GM21390 (cell line): ENCODE data around the gene OR1Q1.
"Not testable (repeated sequence)": the region's sequence is repeated elsewhere in the genome, so short reads cannot be mapped to it uniquely, and the experiment has no call there.

Experiments used
- ATAC-seq: cut with Tn5 transposase; IDR thresholded peaks from one replicate; pipeline ENCODE4 v1.9.1; 2021; ENCODE audit not compliant: unreplicated experiment

OR1Q1 gene, protein sequence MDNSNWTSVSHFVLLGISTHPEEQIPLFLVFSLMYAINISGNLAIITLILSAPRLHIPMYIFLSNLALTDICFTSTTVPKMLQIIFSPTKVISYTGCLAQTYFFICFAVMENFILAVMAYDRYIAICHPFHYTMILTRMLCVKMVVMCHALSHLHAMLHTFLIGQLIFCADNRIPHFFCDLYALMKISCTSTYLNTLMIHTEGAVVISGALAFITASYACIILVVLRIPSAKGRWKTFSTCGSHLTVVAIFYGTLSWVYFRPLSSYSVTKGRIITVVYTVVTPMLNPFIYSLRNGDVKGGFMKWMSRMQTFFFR

GRCh38 chr9:122614362-122614761 lies at the start of gene OR1Q1:
TSS of gene OR1Q1 (plus strand) at chr9:122614738. CDS start at chr9:122614738, 0 bp downstream.
- no peak for ATAC-seq

DNA sequence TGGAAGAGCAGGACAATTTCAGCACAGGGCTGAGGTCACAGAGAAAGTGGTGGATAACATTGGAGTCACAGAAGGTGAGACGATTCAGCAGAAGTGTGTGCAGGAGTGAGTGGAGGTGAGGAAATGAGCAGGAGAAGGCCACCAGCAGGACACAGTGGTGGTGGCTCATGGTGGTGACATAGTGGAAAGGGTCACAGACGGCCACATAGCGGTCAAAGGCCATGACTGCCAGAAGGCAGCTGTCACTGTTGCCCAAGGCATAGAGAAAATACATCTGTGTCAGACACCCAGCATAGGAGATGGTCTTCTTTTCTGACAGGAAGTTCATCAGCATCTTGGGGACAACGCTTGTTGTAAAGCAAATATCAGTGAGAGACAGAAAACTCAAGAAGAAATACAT lies 46.6 kb upstream of the OR1Q1 start:
- no peak for ATAC-seq

DNA sequence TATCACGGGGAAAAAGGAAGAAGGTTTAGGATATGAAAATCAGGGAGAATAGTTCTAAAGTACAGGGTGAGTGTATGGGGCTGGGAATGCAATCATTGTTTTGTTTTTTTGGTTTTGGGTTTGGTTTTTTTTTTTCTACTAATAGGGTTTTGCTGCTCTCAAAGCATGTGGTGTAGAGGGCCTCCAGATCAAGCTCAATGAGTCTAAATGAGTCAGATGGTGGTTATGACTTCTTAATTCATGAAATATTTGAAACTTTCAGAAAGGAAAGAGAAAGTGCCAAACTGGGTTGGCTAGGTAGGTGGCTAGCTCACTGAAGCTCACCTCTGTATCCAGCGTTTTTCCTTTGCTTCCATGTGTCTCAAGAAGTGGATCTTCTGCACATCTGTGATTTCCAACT lies 42.1 kb upstream of the OR1Q1 start:
- no peak for ATAC-seq

- no peak for ATAC-seq
Observed at GRCh38 chr9:122579874-122580273, 34.7 kb upstream of the OR1Q1 start.

GRCh38 chr9:122580360-122580759 lies 34.2 kb upstream of the OR1Q1 start:
- ATAC-seq, result no peak

DNA sequence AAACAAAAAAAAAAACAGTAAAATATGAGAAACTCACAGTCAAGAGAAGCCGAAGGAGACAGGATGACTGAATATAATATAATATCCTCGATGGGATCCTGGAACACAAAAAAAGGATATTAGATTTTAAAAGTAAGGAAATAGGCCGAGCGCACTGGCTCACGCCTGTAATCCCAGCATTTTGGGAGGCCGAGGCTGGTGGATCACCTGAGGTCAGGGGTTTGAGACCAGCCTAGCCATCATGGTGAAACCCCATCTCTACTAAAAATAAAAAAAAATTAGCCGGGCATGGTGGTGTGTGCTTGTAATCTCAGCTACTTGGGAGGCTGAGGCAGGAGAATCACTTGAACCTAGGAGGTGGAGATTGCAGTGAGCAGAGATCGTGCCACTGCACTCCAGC lies 31.3 kb upstream of the OR1Q1 start, which contains the start of gene OR1L8:
Gene OR1L8 (minus strand): TSS at position 101 of the 400 bp plus-strand sequence. CDS start 14,907 bp downstream, outside the sequence.
- ATAC-seq, result not testable (repeated sequence)

DNA sequence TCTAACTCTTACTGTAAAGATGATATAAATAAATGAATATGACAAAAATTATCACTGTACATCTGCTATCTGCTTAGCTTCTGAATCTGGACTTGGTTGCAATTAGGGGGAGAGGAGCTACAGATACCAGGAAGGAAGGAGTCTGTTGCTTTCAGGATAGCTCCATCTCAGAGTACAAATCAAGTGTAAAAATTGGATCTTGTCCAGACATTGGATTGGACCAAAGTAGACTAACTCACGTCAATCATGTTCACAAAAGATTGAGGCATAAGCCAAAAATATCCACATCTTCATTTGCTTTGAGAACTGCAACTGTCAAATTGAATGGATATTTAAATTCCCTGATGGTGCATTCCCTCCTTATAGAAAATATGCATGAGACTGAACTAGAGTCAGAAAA lies 8.8 kb upstream of the OR1Q1 start:
- no peak for ATAC-seq

- no peak for ATAC-seq
Observed at GRCh38 chr9:122606587-122606986, 8.0 kb upstream of the OR1Q1 start.

DNA sequence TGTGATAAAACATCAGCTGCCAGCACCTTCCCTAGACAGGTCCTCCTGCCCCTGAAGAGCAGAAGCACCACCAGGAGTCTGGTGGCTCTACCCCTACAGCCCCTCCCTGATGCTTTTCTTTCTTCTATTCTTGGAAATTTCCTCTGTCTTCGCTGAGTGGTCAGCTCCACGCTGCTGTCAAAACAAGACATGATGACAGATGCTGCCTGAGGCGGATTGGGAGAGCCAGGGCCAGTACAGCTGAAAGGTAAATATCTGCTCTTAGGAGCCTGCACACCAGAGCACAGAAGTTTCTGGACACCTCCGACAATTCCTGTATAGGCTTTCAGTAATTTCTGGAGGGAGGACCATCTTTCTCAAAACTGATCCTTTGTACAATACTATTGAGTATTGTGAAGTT lies 4.7 kb upstream of the OR1Q1 start:
- ATAC-seq, result no peak

DNA sequence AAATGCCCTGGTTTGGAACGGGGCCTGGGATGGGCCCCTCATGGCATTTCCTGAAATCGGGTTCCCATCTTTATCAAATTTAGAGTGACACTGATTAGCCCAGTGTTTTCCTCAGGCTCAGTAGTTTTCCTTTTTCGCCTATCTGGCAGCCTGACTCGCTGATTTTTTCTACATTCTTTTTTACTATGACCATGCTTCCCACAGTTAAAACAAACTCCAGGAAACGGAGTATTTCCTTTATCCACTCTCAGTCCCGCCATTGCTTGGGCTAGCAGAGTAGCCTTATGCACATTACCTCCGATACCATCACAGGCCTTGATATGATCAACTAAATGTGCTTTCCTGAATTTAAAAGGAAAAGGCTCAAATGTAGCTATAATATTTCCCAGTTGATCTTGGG lies 5.5 kb downstream of the OR1Q1 start:
- ATAC-seq, result no peak

- ATAC-seq, result no peak
Observed at GRCh38 chr9:122642226-122642625, 27.7 kb downstream of the OR1Q1 start.

DNA sequence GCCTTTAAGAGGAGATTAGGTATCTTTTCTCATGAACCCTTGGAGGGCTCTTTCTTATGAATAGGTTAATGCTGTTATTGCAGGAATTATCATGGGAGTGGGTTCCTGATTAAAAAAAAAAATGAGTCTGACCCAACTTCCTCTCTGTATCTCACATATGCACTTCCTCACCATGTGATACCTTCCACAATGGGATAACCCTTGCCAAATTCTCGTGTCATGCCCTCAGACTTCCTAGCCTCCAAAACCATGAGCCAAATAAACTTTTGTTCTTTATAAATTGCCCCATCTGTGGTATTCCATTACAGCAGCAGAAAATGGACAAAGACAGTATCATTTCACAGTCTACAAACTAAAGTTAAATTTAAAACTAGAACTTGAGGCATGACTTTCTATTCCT lies 41.8 kb downstream of the OR1Q1 start:
- ATAC-seq, result no peak

GRCh38 chr9:122657527-122657926 lies 43.0 kb downstream of the OR1Q1 start, which contains the start of gene OR1B1:
TSS of gene OR1B1 (minus strand) at chr9:122657627.
- no peak for ATAC-seq

- ATAC-seq, result no peak
Observed at GRCh38 chr9:122661416-122661815, 46.9 kb downstream of the OR1Q1 start, which contains the start of gene OR1L1. TSS of gene OR1L1 (plus strand) at chr9:122661716. CDS start at chr9:122661716, 0 bp downstream.
